HG02759 (cell line): ENCODE measurements around the gene RPS3.
"Not testable (repeated sequence)": the region's sequence is repeated elsewhere in the genome, so short reads cannot be mapped to it uniquely, and the experiment has no call there.

Experiments
- ATAC-seq: cut with Tn5 transposase; IDR thresholded peaks from one replicate; pipeline ENCODE4 v1.9.1; 2021; ENCODE audit warnings: mild to moderate bottlenecking, moderate library complexity; ENCODE audit not compliant: unreplicated experiment

Gene RPS3

DNA sequence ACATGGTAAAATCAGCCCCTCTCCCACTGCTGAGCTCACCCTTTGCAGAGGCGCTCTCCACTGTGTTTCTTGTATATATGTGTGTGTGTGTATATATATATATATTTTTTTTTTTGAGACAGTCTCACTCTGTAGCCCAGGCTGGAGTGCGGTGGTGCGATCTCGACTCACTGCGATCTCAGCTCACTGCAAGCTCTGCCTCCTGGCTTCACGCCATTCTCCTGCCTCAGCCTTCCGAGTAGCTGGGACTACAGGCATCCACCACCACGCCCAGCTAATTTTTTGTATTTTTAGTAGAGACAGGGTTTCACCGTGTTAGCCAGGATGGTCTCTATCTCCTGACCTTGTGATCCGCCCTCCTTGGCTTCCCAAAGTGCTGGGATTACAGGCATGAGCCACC, 13.8 kb downstream of the RPS3 start:
- not testable (repeated sequence) for ATAC-seq

GRCh38 chr11:75413864-75414263, 14.5 kb downstream of the RPS3 start:
- no peak for ATAC-seq

GRCh38 chr11:75420224-75421034, 21.1 kb downstream of the RPS3 start:
- no peak for ATAC-seq

DNA sequence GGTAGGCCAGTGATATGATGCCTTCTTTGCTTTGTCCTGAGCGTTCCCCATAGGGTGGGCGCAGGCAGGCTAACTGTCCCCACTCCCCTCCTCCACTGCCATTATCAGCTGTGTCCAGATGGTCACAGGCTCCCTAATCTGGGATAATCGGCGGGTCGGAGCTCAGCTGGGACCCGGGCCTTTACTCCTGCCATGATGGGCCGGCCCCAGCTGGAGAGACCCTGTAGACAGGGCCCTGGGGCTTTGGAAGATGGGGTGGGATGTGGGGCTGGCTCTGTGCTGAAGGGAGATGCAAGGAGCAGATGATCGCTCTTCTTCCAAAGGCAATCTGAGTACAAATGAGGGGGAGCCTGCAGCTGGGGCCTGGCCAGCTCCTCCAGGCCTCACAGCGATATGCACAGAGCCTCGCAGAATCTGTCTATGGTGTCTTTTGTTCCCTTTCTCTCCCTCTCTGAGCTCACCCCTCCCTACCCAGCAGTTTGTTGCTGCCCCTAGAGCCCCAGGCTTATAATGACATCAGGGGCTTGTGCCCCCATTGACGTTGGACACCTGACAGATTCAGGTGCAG, 21.8 kb downstream of the RPS3 start:
- ATAC-seq: no peak

- ATAC-seq: no peak
Observed at GRCh38 chr11:75421902-75422247, 22.6 kb downstream of the RPS3 start.

- no peak for ATAC-seq
Observed at GRCh38 chr11:75422248-75423231, 23.2 kb downstream of the RPS3 start.

- ATAC-seq: no peak
Observed at GRCh38 chr11:75423721-75424120, 24.4 kb downstream of the RPS3 start.

DNA sequence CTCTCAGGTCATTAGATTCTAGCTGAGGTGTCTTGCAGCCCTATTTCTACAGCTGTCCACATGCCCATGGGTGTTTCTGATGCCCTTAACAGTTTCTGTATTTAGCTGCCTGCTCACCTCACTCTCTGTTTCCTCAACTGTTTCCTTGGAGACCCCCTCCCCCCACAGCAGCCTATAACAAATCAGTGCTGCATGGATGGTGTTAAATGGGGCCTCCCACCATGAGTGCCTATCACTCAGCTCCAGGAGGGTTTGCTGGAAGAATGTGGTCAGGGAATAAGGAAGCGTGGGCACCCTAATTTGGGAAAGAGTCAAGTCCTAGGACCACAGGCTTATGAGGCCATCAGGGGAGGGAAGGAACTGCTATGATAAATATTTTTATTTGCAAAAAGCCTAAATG, 25.1 kb downstream of the RPS3 start:
- ATAC-seq: no peak

GRCh38 chr11:75425422-75425821, 26.1 kb downstream of the RPS3 start:
- no peak for ATAC-seq

DNA sequence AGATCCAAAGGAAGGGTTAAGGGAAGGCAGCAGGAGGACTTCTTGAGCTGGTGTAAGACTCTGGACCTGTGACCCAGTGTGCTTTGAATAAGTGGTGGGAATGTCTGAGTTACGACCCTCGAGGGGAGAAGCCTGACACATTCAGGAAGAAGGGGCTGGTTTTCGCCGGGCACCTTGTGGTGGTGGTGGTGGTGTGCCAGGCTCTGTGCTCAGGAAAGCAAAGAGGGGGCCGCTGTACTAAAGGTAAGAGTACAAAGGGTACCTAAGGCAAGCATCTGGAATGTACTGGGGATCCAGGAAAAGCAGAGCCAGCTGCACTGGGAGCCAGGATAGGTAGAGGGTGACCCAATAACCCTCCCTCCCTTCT, 27.4 kb downstream of the RPS3 start:
- ATAC-seq: no peak

DNA sequence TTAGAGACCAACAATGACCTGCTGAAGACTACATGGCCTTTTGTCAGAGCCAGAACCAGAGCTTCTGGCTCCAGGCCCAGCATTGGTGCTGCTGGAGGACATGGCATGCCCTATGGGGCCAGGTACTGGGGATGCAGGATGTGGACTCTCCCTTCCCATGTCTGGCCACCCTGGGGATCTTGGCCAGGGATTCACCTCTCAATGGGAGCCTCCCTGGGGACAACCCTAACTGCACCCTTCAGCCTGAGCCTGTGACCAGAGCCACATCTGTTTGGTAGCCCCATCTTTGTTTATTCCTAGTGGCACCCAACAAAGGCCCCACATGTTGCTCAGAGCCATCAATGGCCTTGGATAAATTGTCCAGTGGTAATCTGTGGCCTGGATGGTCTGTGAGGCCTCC, 27.9 kb downstream of the RPS3 start:
- no peak for ATAC-seq

GRCh38 chr11:75428281-75428724, 29.0 kb downstream of the RPS3 start:
- peak; percentile 53 for ATAC-seq

- no peak for ATAC-seq
Observed at GRCh38 chr11:75428989-75429640, 29.8 kb downstream of the RPS3 start.

DNA sequence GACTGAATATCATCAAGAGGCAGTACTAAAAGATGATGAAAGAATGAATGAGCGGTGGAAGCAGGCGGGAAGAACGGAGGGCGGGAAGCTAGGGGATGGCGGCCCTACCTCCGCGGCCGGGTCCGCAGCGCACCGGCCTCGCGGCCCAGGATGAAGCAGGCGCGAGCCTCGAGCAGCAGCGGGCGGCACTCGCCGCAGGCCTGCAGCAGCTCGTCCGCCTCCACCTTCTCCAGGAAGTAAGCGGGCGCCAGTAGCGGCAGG, 30.3 kb downstream of the RPS3 start:
- ATAC-seq: no peak

DNA sequence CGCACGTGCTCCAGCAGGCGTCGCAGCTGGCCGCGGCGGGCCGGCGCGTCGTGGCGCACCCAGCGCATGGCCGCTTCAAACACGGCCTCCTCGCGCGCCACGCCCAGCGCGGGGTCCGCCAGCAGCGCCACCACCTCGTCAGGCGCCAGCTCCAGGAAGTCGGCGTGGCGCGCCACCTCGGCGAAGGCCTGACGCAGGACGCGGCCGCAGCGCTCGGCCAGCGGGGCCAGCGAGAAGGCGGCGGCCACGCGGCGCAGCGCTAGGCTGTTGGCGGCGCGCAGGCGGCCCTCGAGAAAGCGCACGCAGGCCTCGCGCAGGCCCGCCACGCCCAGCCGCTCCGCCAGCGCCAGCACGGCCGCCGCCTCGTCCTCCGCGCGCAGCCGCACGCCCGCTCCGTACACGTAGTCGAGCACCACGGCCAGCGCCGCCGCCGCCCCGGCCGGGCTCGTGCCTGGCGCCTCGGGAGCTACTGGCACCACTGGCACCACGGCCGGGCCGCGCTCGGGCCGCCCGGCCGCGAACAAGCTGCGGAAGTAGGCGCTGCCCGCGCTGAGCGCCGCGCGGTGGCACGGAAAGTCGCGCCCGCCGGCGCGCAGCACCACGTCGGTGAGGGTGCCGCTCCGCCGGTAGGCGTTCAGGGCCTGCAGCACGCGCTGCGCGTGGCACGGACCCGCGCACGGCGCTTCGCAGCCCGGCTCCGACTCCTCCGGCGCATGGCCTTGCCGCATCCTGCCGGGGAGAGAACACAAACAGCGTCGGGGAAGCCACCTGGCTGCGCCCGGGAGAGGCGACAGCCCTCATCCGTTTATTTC, 30.8 kb downstream of the RPS3 start:
- peak; percentile 66 for ATAC-seq

DNA sequence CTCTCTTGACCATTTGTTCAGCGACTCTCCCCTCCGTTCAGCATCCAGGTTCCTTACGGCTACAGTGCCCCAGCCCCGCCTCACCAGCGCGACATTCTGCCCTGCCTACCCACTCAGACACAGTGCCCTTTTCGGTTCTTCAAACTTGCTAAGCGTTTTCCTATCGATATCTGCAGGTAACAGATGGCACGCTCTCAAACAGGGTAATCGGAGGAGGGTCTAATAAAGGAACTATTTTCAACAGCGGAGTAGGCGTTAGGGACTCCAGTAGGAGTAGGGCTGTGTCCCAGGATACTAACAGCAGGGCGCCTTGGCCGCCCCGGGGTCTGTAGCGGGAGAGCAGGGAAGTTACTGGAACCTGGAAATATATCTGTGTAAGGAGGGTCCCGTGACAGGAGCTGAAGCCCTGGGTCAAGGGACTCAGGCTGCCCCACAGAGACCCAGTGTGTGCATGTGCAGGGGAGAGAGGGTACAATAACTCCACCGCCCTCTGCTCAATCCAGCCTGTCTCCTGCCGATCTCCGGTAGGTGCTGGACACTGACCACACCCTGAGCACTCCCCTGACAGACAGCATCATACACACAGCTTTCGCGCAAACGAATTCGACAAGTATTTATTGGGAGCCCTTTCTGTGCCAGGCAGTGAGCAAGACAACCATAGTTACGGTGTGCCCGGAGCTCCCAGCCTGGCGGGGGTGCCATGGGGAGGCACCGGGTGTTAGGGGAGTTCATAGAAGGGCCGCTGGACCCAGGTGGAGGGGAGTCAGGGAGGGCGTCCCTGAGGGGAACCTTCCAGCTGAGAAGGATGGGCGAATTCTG, 31.6 kb downstream of the RPS3 start:
- ATAC-seq: no peak

- ATAC-seq: no peak
Observed at GRCh38 chr11:75431533-75432525, 32.5 kb downstream of the RPS3 start.

- no peak for ATAC-seq
Observed at GRCh38 chr11:75432911-75433321, 33.6 kb downstream of the RPS3 start, which contains the start of gene KLHL35. TSS of gene KLHL35 (minus strand) at chr11:75433203. CDS start at chr11:75430629, 2,574 bp downstream.
